GOT3 (cell line): ENCODE results near the gene INTS1.
A peak's percentile ranks its signal among the peaks of the same experiment; 100 is the strongest.
"Not testable (repeated sequence)": the region's sequence is repeated elsewhere in the genome, so short reads cannot be mapped to it uniquely, and the experiment has no call there.

Source experiments
- DNase-seq: peaks from one replicate; lab custom pipeline; 2025; ENCODE audit warnings: mixed read lengths; lab: John Stamatoyannopoulos, UW

INTS1 gene

DNA sequence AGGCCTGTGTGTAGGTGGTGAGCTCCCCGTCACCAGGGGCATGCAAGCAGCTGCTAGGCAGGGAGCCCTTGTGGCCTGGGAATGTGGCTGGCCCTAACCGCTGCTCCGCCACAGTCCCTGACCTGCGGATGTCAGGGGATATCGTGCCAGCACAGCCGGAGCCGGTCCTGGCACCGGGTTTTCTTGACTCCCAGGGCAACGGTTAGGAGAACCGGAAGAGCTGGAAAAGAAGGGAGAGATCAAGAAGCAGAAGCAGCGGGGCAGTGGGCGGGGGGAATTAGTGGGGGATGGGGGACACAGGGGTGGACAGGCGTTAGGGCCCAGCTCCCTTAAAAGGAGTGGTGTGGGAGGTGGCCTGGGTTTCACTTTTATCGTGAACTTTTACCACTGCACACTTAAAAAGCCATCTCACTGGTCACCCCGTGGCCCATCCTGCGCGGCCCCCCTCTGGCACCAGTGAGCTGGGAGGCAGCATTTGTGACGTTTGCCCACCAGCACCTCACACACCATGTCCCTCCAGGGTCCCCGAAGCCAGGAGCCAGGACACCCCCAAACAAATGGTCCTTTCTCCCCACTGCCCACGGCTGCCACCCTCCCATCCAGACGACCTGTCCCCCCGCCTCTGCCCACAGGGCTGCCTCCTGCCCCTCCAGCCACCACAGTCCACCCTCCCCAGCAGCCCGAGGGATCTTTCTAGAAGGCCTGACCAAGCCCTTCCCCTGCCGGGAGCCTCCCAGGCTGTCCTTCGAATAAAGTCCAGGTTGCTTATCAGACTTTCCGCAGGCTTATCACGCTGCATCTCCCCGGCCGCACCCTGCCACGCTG is 43.2 kb downstream of the INTS1 start:
- no peak for DNase-seq

DNA sequence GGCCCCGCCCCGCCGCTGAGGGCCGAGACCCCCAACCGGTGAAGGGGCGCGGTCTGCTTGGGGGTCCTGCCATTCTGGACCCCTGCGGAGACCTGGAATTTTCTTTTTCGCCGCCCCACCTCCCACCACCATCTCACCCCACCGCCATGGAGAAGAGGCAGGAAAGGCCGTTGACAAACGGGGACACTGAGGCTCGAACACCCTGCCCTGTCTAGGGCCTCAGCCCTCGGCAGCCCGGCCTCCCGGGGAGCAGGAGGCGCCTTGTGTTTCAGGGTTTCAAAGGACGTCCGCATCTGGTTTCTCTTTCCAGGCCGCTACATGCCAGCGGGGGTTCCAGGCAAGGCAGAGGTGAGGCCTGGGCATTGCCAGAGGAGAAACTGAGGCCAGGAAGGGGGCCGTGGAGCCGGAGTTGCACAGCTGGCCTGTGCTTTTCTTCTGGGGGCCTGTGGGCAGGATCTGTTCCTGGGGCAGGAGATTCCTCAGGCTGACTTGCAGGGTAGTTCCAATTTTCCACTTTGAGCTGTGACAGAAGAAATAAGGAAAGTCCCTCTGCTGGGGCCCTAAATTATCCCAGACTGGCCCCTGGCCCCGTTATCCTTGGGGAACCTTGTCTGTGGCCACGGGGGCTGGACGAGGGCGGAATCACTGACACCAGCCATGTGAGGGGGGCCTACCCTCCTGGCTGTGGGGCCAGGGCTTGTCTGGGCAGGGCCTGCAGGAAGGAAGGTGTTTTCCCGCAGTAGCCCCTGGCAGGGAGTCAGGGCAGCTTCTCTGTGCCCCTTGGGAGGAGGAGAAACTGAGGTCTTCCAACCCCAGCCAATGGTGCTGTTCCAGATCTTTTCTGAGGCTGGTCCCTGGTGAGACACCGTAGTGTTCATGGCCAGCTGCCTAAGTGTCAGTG is 44.0 kb downstream of the INTS1 start:
- no peak for DNase-seq

DNA sequence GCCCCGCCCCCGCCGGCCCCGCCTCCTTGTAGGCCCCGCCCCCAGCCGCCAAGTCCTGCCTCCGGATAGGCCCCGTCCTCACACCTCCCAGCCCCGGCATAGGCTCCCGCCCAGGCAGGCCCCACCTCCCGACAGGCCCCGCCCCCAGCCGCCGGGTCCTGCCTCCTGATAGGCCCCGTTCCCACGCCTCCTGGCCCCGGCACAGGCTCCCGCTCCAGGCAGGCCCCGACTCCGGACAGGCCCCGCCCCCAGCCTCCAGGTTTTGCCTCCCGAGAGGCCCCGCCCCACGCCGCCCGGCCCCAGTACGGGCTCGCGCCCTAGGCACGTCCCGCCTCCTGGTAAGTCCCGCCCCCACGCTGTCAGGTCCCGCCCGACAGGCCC is 44.7 kb downstream of the INTS1 start:
- peak; percentile 99 for DNase-seq

DNA sequence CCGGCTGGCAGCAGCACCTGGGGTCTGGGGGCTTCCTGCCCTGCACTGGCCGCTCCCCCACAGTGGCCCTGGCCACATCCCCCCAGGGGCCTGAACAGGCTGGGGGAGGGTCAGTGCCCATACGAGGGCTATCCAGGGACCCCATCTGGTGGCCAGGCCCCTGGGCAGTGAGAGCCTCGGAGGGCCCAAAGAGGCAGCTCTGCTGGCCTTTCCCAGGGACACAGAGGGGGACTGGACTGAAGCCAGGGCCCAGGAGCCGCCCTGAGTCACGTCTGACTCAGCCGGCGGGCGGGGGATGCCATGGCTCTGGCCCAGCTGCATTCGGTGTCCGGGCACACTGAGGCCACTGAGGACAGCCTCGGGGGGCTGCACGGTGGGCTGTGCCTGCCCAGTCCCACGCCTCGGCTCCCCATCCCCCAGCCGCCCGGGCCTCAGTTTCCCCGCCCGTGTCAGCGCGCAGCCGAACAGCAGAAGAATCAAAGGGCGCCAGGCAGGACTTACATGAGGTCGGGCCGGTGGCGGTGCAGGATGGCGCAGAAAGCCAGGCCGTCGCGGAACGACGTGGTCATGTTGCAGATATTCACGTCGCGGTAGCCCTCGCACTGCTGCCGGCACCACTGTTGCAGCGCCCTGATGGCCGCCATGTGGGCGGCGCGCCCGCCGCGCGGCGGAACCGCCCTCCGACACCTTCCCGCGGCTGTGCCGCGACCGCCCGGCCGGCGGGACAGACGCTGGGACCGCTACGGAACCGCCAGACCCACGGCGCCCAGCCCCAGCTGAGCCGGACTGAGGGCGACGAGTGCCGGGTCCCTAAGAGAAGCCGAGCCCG is 45.3 kb downstream of the INTS1 start, which contains the start of gene MICALL2:
Gene MICALL2 (minus strand): TSS at position 788 of the 829 bp plus-strand sequence. CDS start 144 bp downstream, at position 644.
- DNase-seq, result peak; percentile 77

DNA sequence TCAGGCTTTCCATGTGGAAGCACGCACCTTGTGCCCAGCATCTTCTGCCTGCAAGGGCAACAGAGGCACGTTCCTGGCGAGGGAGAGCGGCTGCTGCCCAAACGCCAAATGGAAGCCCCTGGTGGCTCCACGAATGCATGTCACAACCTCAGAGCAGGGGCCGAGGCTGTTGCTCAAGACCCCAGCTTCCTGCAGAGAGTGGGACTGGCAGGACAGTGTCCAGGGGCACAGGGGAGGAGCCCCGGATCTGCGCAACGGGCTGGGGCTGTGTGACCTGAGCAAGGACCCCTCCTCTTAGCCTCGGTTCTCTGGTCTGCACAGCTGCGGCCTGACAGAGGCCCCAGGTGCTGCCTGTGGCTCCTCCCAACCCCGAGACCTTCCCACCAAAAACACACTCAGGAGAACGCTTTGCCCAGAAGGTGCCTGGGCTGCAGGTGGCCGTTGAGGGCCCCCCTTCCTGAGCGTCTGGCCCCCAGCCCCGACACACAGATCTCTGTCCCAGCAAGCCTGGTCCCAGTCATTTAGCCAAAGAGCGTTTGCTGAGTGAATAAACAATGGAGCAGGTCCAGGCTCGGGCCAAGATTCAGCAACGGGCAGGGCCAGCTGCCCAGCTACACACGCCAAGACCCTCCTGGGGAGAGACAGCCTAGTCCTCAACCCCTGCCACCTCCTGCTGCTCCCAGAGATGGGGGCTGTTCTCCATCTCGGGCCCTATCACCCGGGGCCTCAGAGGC is 46.1 kb downstream of the INTS1 start:
- DNase-seq, result no peak

DNA sequence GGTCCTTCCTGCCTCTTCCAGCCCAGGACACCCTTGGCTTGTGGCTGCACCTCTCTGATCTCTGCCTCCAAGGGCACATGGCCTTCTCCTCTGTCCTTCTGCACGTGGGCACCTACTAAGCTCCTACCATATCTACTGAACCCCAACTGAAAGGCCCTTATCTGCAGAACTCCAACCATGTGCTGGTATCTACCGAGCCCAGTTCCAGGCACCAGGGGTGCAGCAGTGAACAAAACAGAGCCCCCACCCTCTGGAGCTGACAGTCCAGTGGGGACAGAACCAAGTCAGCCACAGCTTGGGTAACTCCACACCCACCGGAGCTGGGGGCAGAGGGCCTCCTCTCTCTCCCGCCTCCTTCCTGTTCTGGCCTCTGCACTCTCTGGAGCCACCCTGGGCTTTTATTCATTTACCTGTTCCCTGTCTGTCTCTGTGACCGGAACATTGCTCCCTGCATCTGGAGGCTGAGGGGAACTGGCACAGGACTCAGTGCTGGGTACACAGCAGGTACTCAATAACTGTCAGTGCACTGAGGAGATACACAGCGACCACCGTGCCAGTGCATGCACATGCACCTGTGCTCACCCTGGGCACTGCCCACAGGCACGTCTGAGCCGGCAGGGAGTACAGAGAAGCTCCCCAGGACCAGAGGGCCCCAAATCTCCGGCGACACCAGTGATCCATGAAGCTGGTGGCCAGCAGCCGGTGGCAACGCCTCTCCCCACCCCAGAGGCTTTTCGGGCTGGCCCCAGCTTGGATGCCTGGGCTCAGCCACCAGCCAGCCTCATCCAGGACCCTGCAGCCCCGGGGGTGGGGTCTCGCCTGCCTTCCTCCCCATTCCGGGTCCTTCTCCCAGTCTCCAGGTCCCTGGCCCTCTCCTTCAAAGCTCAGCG is 46.9 kb downstream of the INTS1 start:
- no peak for DNase-seq

DNA sequence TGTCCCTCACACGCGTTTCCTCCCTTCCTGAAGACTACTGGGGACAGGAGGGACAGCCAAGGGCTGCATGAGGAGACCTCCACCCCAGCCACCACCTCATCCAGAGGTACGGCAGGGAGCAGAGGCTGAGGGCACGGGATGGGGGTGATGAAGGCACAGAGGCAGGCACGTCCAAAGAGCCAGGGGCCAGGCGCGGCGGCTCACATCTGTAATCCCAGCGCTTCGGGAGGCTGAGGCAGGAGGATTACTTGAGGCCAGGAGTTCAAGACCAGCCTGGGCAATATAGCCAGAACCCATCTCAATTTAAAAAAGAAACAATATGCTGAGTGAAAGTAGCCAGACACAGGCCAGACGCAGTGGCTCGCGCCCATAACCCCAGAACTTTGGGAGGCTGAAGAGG is 48.2 kb downstream of the INTS1 start:
- no peak for DNase-seq

DNA sequence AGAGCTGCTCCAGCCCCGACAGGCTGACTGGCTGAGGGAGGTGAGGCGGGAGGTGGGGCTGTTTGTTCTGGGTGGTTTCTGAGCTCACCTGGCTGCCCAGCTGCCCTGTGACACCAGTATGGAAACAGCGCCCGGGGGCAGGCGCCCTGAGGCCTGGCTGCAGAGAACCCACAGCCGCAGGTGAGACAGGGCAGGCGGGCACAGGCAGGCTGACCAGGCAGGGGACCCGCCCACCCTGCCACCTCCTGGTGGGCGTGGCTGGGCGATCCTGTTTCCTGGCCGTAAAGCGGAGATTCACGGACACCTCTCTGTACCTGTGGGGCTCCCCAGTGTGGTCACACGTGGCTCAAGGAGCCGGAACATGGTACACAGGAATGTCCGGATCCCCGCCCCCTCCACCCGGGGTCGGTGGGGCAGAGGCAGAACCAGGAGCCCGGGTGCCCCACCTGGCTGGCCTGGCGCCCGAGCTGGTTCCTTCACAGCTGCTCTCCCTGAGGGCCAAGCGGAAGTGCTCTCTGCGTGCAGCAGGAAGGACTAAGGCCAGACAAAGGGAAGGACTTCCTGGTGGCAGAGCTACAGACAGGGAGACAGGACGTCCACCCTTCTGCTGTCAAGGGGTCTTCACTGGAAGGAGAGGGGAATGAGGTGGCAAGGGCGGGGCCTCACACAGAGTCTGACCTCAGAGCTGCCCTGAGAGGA is 48.8 kb downstream of the INTS1 start:
- no peak for DNase-seq

DNA sequence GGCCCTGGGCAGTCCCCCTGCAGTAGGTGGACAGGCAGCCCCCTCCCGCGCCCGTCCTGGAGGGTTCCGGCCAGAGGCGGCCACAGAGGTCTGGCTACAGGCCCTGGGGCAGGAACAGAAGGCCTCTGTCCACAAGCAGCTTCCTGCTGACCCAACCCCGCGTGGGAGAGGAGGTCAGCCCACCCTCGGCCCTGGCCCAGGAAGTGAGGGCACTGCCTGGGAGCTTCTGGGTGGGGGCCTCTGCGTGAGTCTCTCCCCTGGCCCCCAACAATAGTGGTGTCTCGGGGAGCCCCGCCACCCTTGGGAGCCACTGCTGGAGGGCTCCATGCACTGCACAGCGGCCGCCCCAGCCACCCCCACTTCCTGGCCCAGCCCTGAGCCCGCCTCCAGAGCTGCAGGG is 49.6 kb downstream of the INTS1 start:
- no peak for DNase-seq

DNA sequence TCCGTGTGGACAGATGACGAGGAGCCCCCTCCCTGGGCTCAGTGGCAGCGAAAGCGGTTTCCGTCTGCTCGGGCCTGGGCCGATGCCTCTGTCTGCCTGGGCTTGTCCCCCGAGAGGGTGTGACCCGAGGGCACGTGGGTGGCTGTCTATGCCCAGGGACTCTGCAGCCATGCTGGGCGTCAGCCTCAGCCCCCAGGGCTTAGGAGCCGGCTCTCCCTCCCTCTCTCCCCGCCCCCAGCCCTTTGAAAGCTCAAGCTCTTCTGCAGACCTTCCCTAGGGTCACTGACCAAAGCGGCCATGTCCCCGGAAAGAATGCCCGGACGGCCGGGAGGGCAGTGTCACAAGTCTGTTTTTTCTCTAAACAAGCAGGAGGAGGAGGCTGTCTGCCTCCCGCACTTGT is 52.0 kb downstream of the INTS1 start:
- no peak for DNase-seq

DNA sequence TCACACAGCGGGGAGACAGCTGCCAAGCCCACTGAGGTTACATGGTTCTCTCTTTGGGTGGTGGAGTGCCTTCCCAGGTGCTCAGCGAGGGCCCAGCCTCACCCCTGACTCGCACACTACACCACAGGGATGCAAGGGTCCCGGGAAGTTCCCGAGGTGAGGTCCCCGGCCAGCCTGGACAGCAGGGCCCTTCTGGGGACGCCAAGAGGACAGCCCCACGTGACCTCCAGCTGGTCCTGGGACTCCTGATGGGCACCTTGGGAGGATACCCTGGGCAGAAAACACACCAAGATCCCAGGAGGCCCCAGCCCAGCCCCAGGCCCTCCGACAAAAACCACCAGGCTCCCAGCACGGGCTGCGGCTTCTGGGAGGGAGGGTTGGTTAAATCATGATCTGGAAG is 53.2 kb downstream of the INTS1 start:
- DNase-seq, result no peak

DNA sequence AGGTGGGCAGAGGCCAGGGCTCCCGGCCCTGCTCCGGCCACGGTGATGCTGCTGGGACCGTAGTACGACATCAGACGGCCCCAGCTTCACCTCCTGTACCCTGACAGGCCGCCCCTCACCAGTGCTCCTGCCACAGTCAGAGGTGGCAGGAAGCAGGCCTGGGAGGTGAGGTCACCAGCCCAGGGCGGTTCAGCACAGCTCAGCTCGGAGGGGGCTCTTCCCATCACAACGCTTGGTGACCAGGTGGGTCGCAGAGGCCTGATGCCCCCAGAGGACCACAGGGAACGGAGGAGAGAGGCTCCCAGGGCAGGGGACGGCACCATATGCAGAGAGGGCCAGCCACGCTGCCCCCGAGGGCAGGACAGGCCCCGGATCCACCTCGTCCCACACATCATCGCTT is 53.8 kb downstream of the INTS1 start:
- DNase-seq, result no peak

DNA sequence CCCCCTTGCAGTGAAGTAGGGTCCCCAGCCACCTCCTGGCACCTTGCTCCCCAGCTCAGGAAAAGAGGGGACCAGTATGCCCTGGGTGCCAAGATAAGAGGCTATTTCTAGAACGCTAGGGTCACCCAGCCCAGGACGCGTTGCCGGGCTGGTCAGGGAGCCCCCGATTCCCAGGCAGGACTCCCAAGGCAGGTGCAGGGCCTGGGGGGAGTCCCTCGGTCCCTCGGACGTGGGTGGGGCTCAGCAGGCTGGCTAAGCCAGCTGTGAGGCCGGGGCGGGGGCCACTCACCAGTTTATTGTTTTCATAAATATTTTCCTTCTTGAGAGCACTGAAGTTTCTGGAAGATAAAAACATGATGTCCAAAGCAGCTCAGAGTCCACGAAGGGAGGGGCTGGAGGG is 54.2 kb downstream of the INTS1 start:
- DNase-seq, result no peak

DNA sequence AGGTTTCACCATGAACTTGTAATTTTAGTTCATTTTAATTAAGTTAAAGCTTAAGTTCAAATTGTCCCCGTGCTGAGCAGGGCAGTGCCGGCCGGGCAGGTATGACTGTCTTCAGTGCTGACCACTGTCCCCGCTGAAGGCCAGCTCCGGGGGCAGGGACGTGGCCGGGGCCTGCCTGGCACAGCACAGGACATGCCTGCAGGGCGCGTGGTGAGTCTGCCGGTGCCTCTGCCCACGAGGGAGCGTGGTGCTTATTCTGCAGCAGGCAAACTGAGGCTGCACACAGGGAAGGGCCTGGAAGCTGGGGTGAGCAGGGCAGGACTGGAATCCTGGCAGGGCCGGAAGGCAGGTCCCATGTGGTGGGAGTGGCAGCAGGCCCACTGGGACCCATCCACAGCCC is 54.7 kb downstream of the INTS1 start:
- DNase-seq, result no peak

DNA sequence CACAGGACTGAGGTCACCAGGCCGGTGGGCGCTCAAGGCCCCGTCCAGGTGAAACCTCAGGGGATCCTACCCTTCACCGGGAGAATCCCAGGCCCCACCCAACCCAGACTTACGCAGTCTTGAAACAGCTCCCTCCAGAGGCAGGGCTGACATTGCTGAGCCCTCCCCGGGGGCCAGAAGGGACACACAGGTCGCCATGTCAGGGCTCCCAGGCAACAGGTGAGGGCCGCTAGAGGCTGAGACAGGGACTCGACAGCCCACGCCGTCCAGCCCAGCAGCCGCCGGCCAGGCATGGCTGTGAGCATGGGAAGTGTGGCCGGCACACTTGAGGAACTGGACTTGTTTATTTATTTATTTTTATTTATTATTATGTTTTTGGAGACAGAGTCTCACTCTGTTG is 55.2 kb downstream of the INTS1 start:
- DNase-seq, result no peak

DNA sequence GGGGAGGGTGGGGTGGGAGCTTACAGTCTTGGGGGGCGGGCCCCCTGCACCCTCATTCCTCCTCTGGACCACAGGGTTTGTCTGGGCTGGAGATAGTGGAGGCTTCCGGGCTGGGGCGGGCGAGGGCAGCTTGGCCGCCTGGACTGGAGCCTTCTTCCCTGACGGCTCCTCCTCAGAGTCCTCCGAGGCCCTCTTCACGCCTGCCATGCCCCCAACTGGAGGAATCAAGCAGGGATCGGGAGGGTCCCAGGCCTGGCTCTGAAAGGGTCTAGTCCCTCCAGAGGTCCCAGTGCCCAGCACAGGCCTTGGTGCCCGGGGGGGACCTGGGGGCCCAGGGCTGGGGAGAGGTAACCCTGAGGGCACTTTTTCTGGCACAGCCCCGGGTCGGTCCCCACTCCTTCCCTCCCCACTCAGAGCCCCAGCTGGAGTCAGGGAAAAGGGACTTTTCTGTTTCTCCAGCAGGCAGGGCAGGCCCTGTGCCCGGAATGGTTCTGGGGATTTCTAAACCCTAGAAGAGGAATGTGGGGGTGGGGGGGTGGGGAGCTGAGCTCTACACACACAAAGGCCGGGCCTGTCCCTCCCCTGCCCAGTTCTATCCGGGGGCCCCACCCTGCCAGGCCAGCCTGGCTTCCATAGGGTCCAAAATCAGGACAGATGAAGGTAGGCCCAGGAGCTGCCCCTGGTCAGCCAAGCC is 56.5 kb downstream of the INTS1 start:
- no peak for DNase-seq

DNA sequence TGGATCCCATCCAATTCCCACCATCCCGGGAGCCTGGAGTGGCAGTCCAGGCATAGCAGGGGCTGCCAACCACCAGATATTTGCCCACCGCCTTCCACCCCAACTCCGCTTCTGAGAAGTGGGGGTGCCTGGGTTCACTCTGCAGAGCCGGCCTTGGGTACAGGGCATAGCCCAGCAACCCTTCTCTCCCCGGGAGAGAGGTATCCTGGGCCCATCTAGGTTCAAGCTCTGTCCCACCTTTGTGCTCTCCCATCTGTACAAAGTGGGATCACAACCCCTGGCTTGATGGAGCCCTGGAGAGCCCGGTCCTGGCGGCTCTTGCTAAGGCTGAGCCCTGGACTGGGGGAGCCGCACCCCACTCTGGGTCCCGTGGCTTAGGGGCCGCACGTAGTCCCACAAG is 57.1 kb downstream of the INTS1 start:
- DNase-seq, result no peak

DNA sequence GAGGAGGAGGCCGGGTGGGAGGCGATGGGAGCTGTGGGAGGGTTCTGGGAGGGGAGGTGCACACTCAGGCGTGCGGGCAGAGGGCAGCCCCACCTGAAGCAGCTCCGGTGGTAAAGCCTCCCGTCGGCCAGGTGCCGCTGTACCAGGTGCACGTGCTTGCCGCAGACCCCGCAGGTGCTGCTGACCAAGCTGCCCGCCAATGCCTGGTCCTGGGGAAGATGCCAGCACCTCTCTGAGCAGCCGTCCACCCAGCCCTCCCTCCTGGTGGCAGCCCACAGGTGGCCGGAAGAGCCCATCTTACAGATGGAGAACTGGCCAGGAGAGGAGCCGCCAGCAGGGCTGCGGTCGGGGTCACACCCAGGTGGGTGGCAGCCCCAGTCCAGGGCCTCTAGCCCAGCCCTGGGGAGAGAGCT is 57.6 kb downstream of the INTS1 start:
- no peak for DNase-seq

DNA sequence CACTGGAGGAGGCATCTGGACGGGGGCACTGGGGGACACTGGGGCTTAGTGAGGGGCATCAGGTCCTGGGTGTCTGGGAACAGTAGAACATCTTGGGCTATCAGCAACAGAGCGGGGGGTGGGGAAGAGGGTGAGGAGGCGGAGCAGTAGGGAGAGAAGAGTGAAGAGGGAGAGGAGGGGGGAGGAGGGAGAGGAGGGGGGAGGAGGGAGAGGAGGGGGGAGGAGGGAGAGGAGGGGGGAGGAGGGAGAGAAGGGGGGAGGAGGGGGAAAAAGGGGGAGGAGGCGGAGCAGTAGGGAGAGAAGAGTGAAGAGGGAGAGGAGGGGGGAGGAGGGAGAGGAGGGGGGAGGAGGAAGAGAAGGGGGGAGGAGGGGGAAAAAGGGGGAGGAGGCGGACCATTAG is 58.2 kb downstream of the INTS1 start:
- not testable (repeated sequence) for DNase-seq
